Nephron progenitor cell (in vitro differentiated cells): ENCODE measurements around the gene STRA6.

ENCODE experiments used
- DNase-seq: peaks from one replicate; pipeline ENCODE4 v3.0.0; 2021
- H3K27ac Mint-ChIP-seq: 2 replicates; pipeline ENCODE4 v1.8.0; 2021; ENCODE audit warnings: mild to moderate bottlenecking, moderate library complexity, mixed read lengths
- H3K27me3 Mint-ChIP-seq: 2 replicates; pipeline ENCODE4 v1.8.0; 2021; ENCODE audit warnings: mild to moderate bottlenecking, low read depth, mixed read lengths; ENCODE audit not compliant: poor library complexity
- H3K36me3 Mint-ChIP-seq: 2 replicates; pipeline ENCODE4 v1.8.0; 2021; ENCODE audit warnings: low read depth, mixed read lengths
- H3K4me1 Mint-ChIP-seq: 2 replicates; pipeline ENCODE4 v1.8.0; 2021; ENCODE audit warnings: mixed read lengths
- H3K4me3 Mint-ChIP-seq: 2 replicates; pipeline ENCODE4 v1.8.0; 2021; ENCODE audit warnings: mild to moderate bottlenecking, moderate library complexity, mixed read lengths
- H3K9me3 Mint-ChIP-seq: 2 replicates; pipeline ENCODE4 v1.8.0; 2021; ENCODE audit warnings: mild to moderate bottlenecking, moderate library complexity, mixed read lengths
- TF ChIP-seq, protein P1 (sequence below): fragments of 200-600 bp; sonication (generic); IDR thresholded peaks from 2 replicates; pipeline ENCODE4 v1.5.0; 2021; ENCODE audit warnings: antibody characterized with exemption

STRA6 gene

DNA sequence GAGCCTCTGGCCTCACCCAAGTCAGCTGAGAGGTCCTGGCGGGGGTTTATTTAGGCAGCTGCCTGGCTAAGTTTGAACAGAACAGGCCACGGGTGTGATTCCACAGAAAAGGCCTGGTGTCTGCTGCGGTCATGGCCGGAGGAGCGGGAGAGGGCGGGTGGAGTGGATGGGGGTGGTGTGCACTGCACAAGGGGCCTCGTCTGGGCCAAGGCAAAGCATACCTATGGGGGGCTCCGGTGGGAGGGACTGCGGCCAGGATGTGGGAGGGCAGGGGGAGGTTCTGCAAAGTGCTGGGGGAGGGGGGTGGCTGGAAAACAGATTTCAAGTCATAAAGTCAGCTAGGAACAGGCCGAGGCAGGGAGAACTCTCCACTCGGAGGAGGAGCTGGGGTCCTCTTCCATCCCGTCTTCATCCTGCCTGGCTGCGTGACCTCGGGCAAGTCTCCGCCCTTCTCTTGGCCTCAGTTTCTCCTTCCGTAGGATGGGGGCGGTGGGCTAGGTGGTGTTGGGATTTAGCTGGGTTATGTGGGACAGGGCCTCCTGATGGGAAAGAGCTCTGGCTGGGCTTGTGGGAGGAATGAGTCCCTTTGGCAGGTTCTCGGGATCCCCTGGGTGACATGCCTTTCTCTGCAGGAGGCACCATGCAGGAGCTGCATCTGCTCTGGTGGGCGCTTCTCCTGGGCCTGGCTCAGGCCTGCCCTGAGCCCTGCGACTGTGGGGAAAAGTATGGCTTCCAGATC, 28.2 kb downstream of the STRA6 start:
- TF ChIP-seq, protein P1, sequence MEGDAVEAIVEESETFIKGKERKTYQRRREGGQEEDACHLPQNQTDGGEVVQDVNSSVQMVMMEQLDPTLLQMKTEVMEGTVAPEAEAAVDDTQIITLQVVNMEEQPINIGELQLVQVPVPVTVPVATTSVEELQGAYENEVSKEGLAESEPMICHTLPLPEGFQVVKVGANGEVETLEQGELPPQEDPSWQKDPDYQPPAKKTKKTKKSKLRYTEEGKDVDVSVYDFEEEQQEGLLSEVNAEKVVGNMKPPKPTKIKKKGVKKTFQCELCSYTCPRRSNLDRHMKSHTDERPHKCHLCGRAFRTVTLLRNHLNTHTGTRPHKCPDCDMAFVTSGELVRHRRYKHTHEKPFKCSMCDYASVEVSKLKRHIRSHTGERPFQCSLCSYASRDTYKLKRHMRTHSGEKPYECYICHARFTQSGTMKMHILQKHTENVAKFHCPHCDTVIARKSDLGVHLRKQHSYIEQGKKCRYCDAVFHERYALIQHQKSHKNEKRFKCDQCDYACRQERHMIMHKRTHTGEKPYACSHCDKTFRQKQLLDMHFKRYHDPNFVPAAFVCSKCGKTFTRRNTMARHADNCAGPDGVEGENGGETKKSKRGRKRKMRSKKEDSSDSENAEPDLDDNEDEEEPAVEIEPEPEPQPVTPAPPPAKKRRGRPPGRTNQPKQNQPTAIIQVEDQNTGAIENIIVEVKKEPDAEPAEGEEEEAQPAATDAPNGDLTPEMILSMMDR = no peak
- H3K4me1 Mint-ChIP-seq = peaks cover 97% of the 10 kb centered on the region
- peak overlapping the region; percentile 92 for H3K27ac Mint-ChIP-seq
- no peaks in the 10 kb centered on the region for H3K9me3 Mint-ChIP-seq
- peak overlapping the region; percentile 25 for H3K4me3 Mint-ChIP-seq
- DNase-seq = peak; percentile 46
- peaks cover 8% of the 10 kb centered on the region for H3K27me3 Mint-ChIP-seq
- no peaks in the 10 kb centered on the region for H3K36me3 Mint-ChIP-seq

DNA sequence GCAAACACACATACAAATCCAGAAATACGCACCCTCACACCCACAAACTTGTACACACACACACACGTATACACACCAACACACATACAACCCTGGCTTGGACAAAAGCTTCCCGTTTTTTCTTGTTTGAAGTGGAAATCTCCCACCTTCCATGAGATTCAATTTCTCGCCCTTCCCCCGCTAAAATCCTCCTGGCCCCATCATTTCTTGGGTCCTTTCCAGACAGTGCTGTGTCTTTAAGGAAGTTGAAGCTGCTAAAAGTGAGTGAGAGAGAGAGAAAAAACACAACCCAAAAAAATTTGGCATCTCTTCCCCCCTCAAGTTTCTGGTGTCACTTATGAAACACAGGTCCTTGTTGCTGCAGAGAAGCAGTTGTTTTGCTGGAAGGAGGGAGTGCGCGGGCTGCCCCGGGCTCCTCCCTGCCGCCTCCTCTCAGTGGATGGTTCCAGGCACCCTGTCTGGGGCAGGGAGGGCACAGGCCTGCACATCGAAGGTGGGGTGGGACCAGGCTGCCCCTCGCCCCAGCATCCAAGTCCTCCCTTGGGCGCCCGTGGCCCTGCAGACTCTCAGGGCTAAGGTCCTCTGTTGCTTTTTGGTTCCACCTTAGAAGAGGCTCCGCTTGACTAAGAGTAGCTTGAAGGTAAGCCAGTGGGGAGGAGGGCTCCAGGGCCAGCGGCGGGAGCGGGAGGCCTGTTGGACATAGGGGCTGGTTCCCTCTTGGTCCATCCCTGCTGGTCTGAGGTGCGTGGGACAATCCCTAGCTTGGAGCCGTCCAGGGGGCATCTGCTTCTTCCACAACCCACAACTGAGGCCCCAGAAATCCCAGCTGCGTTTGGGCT, 29.0 kb downstream of the STRA6 start, which contains the start of gene ISLR:
Gene ISLR, plus strand, starts transcription at position 331 of the 839 bp plus-strand sequence. CDS start 1,149 bp downstream, outside the sequence.
- Mint-ChIP-seq H3K4me1 (peaks cover 98% of the 10 kb centered on the region), H3K9me3 (no peaks in the 10 kb centered on the region), H3K36me3 (no peaks in the 10 kb centered on the region), H3K27me3 (peaks cover 7% of the 10 kb centered on the region), H3K27ac (peak within 1 kb of the TSS; percentile 92), H3K4me3 (peak within 1 kb of the TSS; percentile 50)
- TF ChIP-seq, protein P1 = no peak
- no peak for DNase-seq

DNA sequence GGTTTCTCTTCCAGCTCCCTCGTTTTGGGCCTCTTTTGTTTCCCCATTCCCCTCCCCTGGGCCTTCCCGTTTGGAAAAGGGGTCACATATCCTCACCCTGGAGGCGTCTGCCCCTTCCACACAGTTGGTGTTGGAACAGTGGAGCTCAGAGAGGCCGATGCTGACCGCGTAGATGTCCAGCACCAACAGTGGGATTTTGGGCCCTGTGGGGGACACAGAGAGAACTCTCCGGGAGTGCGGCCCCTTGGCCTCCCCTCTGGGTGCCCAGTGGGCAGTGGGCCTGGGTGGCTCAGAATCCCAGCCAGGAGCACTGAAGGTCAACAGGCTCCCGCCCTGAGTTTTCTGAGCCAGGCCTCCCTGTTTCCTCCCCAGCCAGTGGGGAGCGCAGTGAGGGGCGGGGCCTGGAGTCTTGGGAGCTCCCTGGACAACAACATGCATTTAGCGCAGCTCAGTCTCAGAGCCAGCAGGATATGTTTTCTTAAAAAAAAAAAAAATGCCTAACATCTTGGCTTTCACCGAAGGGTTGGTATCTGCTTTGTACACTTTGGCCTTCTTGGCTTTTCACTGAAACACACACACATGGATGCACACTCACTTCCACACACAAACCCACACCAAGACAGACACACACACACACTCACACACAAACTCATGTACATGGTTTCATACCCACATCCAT, 29.7 kb downstream of the STRA6 start:
- H3K36me3 Mint-ChIP-seq = no peaks in the 10 kb centered on the region
- peak overlapping the region; percentile 50 for H3K4me3 Mint-ChIP-seq
- TF ChIP-seq, protein P1 = no peak
- no peaks in the 10 kb centered on the region for H3K9me3 Mint-ChIP-seq
- H3K4me1 Mint-ChIP-seq = peaks cover 98% of the 10 kb centered on the region
- H3K27ac Mint-ChIP-seq = peak overlapping the region; percentile 92
- peak; percentile 50 for DNase-seq
- H3K27me3 Mint-ChIP-seq = peaks cover 8% of the 10 kb centered on the region

DNA sequence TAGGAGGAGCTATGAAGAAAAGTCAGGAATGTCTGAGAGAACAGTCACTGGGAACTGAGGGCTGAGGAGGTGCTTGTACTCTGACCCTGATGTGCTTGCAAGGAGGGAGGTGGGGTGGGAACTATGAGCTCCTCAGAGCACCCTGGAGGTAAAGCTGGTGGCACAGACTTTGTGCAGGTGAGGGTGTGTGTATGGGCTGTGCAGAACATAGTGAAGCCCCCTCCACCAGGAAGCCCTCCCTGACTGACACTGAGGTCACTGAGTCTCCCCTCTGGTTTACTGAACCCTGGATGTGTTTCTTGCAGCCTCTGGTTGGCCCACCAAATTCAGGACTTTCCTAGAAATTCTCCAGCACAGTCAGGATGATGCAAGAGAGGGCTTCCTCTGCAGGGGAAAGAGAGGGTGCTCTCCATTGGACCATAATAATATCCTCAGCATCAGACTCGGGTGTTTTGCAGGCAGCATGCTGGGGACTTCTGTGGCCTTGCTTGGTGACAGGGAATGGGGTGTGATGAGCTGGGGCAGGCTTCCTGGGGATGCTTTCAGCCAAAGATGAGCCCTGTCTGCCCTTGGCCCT, 30.5 kb downstream of the STRA6 start:
- Mint-ChIP-seq H3K4me3 (no peak overlapping the region), H3K4me1 (peaks cover 94% of the 10 kb centered on the region), H3K36me3 (no peaks in the 10 kb centered on the region), H3K27ac (no peak overlapping the region), H3K9me3 (no peaks in the 10 kb centered on the region), H3K27me3 (peaks cover 10% of the 10 kb centered on the region)
- DNase-seq = no peak
- TF ChIP-seq, protein P1 = no peak

DNA sequence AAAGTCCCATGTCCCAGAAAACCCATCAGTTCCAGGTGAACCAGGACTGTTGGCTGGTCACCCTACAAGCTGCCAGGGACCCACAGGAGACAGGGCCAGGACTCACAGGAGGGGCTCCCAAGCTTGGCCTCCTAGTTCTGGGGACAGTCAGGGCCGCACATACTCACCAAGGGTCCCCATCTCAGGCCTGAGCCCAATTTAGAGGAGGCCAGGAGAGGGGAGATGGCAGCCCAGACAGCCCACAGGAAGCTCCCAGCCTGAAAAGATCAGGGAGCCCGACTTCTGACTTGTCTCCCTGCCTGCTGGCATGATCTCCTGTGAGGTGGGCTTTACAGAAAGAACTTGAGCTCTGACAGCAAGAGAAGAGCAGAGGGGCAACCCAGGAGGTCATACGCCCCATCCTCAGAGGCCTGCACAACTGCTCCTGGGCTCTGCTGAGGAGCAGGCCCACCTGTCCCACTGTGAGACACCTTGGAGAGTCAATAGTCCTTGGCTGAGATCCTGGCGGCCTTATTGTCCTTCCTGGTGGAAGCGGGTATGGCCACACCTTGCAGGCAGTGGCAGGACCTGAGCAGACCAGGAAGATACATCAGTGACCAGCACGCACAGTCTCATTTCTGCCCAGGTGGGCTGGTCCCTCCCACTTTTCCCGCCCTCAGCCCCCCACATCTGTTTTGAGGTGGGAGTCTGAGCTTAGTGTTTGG, 31.6 kb downstream of the STRA6 start:
- H3K36me3 Mint-ChIP-seq = no peaks in the 10 kb centered on the region
- no peak overlapping the region for H3K27ac Mint-ChIP-seq
- H3K9me3 Mint-ChIP-seq = no peaks in the 10 kb centered on the region
- DNase-seq = no peak
- H3K4me3 Mint-ChIP-seq = no peak overlapping the region
- H3K4me1 Mint-ChIP-seq = peaks cover 84% of the 10 kb centered on the region
- peaks cover 10% of the 10 kb centered on the region for H3K27me3 Mint-ChIP-seq
- TF ChIP-seq, protein P1 = no peak
